ENCODE data around the gene TMEM207.

TMEM207 gene

GRCh38 chr3:190444006-190444405 is 5.7 kb downstream of the TMEM207 start:
- no peak for DNase-seq

DNA sequence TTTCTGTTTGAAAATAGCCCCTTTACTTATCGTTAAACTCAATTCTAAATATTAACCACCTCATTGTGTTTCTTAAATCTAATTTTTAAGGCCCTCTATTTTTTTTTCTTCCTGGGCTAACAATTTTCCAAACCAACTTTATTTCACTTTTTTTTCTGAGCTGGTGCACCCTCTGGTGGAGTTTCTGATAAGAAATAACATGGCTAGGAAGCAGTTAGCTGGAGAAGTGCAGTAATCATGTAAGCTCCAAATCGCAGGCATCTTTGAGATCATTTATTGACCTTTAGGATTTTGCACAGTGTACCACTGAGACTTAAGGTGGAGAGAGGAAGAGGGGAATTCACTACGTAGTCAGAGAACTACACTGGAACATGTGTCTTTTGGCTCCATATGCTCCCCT is 6.4 kb downstream of the TMEM207 start:
- peak; percentile 20 for DNase-seq

GRCh38 chr3:190442240-190442639 is 7.5 kb downstream of the TMEM207 start:
- no peak for DNase-seq

DNA sequence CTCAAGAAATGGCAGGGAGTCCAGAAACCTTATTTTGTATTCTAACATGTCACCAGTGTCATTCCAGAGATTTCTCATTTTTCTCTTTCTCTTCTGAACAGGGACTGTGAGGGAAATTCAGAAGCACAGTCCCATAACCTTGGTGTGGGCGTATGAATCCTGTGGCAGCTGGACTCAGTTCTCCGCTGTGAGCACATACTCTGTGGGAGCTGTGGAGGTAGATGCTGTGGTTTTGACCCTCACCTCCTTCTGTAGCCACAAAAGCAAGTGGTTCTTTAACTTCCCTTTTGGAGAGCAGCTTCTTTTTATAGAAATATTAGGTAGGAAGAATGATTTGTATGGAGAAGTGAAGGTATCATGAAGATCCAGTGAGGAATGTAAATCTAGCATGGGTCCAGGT is 13.4 kb downstream of the TMEM207 start:
- no peak for DNase-seq

- DNase-seq, result peak; percentile 47
Observed at GRCh38 chr3:190435618-190436017, 14.1 kb downstream of the TMEM207 start.

DNA sequence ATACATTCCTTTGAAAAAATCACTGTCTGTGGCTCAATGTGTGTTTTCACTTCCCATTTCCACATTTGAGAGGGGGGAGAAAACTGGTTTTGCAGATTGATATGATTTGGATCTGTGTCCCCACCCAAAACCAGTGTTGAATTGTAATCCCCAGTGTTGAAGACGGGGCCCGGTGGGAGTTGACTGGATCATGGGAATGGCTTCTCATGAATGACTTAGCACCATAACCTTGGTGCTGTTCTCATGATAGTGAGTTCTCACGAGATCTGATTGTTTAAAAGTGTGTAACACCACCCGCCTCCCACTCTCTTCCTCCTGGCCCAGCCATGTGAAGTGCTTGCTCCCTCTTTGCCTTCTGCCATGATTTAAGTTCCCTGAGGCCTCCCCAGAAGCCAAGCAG is 16.1 kb downstream of the TMEM207 start:
- no peak for DNase-seq

GRCh38 chr3:190432216-190432615 is 17.5 kb downstream of the TMEM207 start:
- DNase-seq, result peak; percentile 36

DNA sequence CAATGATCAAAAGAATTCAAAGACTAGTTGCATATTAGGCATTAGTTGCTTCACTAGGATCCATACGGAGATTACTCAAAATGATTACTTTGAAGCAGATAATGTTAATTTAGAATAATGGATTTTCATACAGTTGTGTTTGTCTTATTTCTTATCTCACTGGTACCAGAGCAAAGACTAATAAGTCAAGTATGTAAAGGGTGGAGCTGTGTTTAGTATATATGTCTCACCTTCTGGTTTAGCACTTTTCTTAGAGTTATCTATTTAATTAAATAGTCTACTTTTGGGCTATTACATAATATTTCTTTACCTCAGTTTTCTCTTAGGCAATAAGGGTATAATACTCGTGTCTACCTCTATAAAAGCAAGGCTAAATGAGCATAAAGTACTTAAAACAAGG is 18.8 kb downstream of the TMEM207 start:
- no peak for DNase-seq

GRCh38 chr3:190429681-190430080 is 20.0 kb downstream of the TMEM207 start:
- peak; percentile 69 for DNase-seq

GRCh38 chr3:190426806-190427507 is 22.7 kb downstream of the TMEM207 start:
- DNase-seq, result no peak

- no peak for DNase-seq
Observed at GRCh38 chr3:190425833-190426232, 23.9 kb downstream of the TMEM207 start.

DNA sequence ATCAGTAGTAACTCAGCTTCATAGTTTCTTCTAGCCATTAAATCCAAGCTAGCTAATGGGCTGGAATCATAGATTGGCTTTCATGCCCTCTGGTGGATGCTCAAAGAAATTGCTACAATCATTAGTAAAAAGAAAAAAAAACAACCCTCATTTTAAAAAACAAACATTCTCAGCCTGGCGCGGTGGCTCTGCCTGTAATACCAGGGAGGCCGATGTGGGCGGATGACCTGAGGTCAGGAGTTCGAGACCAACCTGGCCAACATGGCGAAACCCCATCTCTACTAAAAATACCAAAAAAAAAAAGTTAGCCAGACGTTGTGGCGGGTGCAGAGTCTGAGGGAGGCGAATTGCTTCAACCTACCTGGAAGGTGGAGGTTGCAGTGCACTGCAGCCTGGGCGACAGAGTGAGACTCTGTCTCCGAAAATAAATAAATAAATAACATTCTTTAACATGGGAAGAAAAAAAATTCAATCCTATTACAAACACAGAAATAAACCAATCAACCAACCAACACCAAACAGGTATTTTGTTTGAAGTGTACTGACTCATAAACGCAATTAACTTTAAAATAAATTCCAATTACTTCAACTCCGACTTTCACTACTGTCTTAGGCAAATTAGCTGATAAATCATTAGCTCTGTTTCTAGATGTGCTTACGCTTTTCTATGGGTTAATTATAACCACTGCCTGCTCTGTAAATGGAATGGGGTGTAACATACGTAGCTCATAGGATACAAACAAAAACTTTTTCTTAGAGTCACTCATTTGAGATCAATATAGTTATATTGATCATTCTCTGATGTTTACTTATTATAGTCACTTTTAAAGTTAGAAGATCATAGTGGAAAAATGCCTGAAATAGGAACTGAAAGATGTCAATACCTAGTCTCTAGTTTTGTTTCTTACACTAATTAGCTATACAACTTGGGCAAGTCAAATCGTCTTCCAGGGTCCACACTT is 24.9 kb downstream of the TMEM207 start:
- DNase-seq, result peak; percentile 70

- DNase-seq, result no peak
Observed at GRCh38 chr3:190424108-190424477, 25.6 kb downstream of the TMEM207 start.

DNA sequence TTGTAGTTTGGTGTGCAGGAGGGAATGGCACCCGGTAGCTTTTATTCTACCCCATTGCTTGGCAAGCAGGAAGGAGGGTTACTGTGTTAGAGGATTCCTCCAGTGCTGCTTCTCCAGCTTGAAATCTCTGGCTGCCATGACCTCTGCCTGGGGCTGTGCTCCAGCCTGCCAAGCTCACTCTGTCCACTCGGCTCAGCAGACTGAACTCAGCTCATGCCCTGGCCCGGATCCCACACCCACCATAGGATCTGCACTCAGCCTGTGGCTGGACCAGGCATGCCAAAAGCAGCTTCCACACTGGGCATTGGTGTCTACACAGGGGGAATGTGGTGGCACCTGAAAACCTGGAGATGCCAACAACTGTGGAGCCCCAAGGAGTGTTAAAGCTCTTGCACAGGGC is 35.4 kb downstream of the TMEM207 start:
- DNase-seq, result no peak

DNA sequence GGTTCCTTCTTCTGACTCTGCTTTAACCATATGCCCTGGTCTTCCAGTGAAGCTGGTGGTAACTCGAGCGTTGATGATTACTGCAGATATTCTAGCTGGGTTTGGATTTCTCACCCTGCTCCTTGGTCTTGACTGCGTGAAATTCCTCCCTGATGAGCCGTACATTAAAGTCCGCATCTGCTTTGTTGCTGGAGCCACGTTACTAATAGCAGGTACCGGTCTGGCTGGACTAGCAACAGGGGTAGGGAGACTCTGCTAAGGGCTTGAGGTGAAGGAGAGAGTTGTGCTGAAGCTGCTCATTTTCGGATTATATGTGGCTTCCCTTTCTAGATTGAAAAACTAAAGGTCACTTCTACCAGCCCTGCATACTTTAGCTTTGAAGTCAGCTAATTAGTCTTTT is 45.0 kb downstream of the TMEM207 start:
- no peak for DNase-seq

DNA sequence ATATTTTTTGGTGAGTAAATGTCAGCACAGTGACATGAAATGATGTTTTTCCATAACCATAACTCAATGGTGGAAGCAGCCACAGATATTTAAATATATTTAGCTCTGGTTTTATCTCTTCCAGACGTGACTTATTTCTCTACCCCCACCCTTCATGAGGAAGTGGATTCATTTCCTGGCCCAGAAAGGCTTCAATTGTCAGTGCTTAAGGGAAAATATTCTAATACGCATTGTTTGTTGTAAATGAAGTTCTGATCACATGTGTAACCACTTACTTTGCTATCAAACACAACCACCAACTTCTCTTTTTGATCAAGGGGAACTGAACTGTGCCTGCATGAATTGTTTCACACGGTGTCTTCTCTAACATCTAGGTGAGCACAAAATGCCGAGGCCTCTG is 47.7 kb downstream of the TMEM207 start:
- DNase-seq, result no peak

- DNase-seq, result no peak
Observed at GRCh38 chr3:190399677-190400076, 50.0 kb downstream of the TMEM207 start.

DNA sequence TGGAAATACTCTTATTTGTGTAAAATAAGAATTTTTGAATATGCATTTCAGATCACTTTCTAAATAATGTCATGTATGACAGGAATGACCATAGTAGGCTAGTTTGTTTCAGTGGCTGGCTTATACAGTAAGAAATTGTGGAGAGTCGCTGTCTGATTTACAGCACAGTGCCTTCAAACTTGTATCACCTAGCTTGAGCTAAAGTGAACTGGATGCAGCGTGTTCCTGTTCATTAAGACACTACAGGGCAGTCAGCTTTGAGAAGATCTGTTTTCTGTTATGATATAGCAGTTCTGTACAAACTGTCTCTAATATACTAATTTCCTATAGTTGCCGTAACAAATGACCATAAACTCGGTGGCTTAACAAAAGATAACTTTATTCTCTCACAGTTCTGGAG is 51.8 kb downstream of the TMEM207 start:
- DNase-seq, result no peak

GRCh38 chr3:190396001-190396400 is 53.7 kb downstream of the TMEM207 start:
- DNase-seq, result no peak

DNA sequence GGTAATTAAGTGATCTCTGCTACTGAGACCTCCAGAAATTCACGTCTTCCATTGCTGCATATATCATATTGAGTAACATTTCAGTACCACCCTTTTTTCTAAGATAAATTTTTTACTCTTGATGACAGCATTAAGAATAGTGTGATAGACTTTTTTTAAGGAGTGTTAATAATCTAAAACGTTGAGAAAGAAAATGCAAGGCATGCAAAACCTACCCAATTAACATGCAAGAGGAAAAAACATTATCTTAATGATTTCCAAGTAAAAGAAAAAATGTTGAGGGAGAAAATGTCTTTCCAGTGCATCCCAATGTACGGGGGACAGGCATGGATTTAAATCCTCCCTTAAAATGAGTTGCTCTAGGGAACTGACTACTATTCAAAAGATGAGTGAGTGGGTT is 61.0 kb downstream of the TMEM207 start:
- no peak for DNase-seq

- DNase-seq, result no peak
Observed at GRCh38 chr3:190387578-190388213, 62.0 kb downstream of the TMEM207 start, which contains the start of gene CLDN16. TSS of gene CLDN16 (plus strand) at chr3:190388163. CDS start at chr3:190388330, 167 bp downstream.

DNA sequence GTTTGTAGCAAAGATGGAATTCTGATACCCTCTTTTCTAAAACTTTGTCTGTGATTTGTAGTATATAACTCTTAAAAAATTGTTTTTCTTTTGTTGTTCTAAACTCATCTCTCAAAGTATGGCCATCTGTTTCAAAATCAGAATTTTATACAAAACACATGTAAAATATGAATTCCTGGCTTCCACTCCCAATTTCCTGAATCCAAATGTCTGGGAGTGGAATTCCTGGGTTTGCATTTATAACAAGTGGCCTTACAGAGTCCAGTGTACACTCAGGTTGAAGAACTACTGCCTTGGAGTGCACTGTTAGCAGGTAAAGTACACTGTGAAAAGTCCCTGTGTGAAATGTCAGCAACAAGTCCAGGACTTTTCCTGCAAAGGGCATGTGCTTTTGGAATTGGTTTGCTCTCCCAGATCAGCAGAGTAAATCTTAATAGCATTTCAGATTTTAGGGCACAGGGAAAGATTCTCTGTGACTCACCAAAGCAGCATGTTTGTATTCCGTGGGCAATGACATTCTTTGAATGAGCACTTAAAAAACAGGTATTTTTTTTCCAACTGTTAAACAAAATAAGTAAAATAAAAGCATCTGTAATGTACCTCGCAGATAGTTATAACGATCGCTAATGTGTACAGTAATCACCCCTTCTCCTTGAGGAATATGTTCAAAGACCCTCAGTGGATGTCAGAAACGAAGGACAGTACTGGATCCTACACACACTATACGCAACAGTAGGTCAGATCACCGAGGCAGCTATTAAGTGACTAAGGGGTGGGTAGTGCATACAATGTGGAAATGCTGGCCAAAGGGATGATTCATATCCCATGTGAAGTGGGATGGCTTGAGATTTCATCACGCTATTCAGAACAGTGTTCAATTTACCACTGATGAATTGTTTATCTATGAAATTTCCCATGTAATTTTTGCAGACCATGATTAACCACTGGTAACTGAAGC is 63.7 kb downstream of the TMEM207 start:
- peak; percentile 98 for DNase-seq
